GM21515 (cell line): Measurements from ENCODE around the gene BHLHE40.

Experiments
- ATAC-seq: cut with Tn5 transposase; IDR thresholded peaks from one replicate; pipeline ENCODE4 v1.9.1; 2021; ENCODE audit not compliant: unreplicated experiment

The BHLHE40 gene

DNA sequence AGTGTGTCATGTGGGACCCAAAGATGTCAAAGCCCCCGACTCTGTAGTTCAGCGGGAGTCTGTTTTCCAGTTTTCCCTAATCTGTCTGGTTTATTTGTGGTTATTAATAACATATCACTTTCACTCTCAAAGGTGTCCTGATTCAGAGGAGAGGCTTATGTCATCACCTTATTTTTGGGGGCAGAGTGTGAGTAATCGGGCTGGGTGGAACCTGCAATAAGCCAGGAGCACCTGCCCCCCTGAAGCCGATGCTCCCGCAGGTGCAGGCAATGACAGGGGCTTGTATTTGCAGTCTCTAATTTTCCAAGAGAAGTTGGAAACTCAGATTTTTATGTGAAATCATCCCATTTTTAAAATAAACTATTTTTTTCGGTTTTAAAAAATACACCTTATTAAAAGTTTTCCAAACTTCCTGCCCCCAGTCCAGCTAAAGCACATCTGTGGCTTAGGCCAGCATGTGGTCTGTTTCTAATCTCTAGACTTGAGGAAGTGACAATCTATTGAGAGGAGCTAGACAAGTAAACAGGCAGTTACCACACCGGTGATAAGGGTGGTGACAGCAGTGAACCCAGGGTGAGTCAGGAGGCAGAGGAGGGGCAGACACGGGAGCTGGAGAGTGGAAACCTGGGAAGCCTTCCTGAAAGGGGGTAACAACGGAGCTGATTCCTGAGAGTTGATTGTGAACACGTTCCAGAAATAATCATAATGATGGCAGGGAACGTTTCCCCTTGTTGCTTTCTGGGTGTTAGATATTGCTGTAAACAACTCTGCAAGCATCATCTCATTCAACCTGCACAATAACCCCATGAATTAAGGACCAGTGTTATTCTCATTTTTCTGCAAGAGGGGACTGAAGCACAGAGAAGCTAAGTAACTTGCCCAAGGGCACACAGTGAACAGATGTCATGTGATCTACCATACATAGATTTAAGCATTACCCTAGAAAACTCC is 37.2 kb downstream of the BHLHE40 start:
- ATAC-seq = peak; percentile 67

GRCh38 chr3:5017925-5018531 is 38.8 kb downstream of the BHLHE40 start:
- no peak for ATAC-seq

DNA sequence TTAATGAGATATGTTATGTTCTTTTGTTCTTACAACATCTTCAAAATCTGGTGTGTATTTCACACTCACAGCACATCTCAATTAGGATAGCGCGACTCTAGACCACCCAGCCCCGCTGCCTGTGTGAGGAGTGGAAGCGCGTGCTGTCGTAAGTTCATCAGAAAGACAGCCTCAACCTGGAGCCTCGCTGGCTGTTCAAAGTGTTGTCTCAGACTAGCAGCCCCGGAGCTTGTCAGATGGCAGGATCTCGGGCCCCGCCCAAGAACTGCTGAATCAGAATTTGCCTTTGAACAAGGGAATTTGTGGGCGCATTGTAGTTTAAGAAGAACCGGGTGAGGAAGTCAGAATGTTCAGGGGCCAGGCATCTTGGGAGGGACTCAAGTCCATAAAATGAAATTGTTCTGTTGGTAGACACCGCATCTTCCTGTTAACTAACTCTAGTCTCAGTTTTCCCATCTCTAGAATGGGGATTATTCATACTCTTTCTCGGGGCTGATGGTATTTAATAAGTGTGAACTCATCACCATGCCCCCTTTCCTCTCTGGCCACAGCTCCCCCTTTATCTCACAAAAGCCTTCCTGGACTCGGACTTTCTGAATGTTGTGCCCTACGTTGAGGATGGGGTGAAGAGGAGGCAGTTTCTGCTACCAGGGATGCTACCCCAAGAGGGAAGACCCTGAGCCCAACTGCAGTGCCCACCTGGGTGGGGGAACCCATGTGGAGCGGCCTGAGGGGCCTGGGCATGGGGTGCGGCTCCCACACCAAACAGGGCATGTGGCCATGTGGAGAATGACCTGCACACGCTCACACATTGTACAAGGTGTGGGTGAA is 40.4 kb downstream of the BHLHE40 start:
- ATAC-seq = no peak

- ATAC-seq = no peak
Measured at GRCh38 chr3:5020242-5020722, 41.0 kb downstream of the BHLHE40 start.

GRCh38 chr3:5021116-5022092 is 42.2 kb downstream of the BHLHE40 start:
- ATAC-seq = no peak

GRCh38 chr3:5022187-5022965 is 43.1 kb downstream of the BHLHE40 start:
- peak; percentile 56 for ATAC-seq

DNA sequence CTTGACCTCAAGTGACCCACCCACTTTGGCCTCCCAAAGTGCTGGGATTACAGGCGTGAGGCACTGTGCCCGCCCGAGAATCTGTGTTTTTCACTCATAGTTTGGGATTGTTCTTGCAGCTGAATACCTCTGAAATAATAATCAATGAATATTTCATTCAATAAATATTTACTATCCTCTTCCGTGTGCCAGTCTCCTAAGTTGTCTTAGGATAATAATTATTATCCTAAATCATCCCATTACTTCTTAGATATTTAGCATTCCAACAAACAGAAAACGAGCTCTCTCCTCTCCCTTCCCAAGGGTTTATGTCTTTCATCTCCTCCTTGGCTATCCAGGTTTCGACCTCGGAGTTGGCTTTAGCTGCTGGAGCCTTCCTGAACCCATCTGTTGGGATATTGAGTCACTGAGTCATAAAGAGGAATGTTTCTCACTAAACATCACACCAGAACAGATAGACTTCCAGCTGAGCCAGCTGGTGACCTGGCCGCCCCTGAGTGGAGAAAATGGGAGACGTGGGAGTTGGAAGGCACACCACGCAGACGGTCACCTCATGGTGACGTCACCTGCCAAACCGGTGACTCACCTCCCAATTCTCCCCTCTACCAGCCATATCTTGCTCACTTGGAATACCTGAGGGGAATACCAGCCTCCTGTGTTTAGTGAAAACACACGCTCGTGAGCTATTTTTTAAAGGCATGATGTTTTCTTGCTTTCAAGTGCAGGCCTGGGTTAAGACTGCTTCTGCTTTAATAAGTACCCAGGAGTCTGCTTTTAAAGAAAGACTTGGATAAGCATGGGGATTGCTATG is 43.9 kb downstream of the BHLHE40 start:
- ATAC-seq = no peak

- ATAC-seq = no peak
Measured at GRCh38 chr3:5023777-5024346, 44.6 kb downstream of the BHLHE40 start.

- ATAC-seq = no peak
Measured at GRCh38 chr3:5026046-5026362, 46.8 kb downstream of the BHLHE40 start.

DNA sequence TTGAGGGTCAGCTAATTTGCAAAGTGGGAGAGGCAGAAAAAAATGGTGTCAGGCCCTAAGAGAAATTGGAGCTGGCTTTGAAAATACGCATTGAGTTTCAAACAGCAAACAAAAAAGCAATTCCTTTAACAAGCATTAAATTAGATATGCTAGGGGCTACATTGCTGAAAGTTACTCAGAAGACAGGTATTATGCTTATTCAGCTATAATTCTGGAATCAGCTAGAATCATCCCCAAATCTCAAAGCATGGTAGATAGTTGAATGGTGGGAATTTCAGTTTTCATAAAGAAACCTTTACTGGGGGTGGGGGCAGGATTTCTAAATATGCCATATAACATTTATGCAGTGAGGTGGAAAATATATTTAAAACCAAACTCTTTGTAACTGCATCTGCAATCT is 50.5 kb downstream of the BHLHE40 start:
- ATAC-seq = no peak

GRCh38 chr3:5030152-5030551 is 50.9 kb downstream of the BHLHE40 start:
- ATAC-seq = no peak

GRCh38 chr3:5032844-5033243 is 53.6 kb downstream of the BHLHE40 start:
- ATAC-seq = no peak
